CD4-positive, alpha-beta T cell treated with Interleukin-15 for 4 hours (primary cell): ENCODE measurements around the gene PRR16.
"Not testable (repeated sequence)": the region's sequence is repeated elsewhere in the genome, so short reads cannot be mapped to it uniquely, and the experiment has no call there.

ENCODE experiments used
- DNase-seq: peaks from one replicate; pipeline ENCODE4 v3.0.0-alpha.2; 2020; ENCODE audit warnings: low spot score

The PRR16 gene

DNA sequence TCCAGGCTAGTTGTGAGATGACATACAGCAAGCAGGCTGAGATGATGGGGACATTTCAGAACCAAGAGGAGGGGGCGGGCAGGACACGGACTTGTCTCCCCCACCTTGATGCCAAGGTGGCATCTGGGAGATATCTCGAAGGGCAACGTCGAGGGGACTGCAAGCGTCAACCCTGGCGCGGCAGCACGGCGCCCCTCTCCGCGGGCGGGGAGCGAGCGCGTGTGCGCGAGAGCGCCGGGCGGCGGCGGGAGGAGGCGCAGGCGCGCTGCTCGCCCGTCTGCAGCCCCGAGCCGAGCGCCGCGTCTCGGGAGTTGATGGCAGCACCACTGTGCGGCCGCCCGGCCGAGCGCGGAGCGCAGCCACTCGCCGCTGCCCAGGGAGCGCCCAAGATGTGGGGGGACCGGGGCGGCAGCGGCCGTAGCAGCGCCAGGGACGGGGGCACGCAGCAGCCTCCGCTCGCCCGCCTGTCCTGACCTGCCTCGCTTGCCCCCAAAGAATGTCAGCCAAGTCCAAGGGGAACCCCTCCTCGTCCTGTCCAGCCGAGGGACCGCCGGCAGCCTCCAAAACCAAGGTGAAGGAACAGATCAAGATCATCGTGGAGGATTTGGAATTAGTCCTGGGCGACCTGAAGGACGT, at the start of gene PRR16:
Gene PRR16 (plus strand): TSS at position 310 of the 636 bp plus-strand sequence.
- no peak for DNase-seq

GRCh38 chr5:120415985-120416384, 48.1 kb upstream of the PRR16 start:
- no peak for DNase-seq

GRCh38 chr5:120419127-120419526, 45.0 kb upstream of the PRR16 start:
- no peak for DNase-seq

DNA sequence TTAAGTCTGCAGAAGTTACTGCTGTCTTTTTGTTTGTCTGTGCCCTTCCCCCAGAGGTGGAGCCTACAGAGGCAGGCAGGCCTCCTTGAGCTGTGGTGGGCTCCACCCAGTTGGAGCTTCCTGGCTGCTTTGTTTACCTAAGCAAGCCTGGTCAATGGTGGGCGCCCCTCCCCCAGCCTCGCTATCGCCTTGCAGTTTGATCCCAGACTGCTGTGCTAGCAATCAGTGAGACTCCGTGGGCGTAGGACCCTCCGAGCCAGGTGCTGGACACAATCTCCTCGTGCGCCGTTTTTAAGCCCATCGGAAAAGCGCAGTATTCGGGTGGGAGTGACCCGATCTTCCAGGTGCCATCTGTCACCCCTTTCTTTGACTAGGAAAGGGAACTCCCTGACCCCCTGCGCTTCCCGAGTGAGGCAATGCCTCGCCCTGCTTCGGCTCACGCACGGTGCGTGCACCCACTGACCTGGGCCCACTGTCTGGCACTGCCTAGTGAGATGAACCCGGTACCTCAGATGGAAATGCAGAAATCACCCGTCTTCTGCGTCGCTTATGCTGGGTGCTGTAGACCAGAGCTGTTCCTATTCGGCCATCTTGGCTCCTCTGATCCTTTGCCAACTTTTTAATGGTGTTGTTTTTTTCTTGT, 37.3 kb upstream of the PRR16 start:
- DNase-seq: not testable (repeated sequence)

DNA sequence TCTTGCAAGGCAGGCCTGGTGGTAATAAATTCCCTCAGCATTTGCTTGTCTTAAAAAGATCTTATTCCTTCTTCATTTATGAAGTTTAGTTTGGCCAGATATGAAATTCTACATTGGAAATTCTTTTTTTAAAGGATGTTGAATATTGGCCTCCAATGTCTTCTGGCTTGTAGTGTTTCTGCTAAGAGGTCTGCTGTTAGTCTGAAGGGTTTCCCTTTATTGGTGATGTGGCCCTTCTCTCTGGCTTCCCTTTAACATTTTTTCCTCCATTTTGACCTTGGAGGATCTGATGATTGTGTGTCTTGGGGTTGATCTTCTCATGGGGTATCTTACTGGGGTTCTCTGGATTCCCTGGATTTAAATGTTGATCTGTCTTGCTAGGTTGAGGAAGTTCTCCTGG, 33.5 kb upstream of the PRR16 start:
- DNase-seq: no peak

GRCh38 chr5:120432861-120433260, 31.2 kb upstream of the PRR16 start:
- no peak for DNase-seq

DNA sequence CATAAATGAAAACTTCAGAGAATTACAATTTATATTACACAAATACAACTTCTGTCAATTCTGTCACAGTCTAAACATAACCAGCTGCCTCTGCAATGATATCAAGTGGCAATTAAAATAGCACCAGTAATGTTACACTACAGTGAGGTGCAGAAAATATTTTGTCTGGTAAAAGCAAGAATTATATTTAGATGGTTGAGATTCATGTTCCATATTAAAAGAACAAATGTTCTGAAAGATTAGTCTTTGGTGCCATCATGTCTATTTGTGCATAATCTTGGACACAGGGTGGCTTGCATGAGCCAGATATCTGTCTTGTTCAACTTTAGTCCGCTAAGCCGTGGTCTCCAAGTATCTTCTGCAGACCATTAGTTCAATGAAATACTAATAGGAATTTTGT, 29.0 kb upstream of the PRR16 start:
- DNase-seq: no peak

GRCh38 chr5:120436996-120437395, 27.1 kb upstream of the PRR16 start:
- no peak for DNase-seq

DNA sequence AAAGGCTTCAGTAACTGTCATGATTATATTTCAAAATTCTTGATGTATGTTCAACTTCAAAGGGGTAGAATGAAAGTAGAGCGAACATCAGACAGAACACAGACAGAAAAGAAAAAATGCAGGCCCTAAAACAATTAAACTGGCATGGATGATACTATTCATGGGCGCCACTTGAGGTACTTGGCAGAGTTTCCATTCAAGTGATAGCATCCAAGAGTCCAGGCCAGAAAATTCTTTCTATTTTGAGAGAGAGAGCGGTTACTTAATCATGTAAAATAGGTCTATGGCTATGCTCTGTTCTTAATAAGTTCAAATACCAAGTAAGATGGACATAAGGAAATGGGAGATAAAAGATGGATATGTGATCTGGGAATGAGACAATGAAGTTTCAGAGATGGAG, 21.4 kb upstream of the PRR16 start:
- no peak for DNase-seq

- no peak for DNase-seq
These were observed 20.5 kb upstream of the PRR16 start for GRCh38 chr5:120443607-120444006.

- no peak for DNase-seq
These were observed 18.0 kb upstream of the PRR16 start for GRCh38 chr5:120446068-120446492.

DNA sequence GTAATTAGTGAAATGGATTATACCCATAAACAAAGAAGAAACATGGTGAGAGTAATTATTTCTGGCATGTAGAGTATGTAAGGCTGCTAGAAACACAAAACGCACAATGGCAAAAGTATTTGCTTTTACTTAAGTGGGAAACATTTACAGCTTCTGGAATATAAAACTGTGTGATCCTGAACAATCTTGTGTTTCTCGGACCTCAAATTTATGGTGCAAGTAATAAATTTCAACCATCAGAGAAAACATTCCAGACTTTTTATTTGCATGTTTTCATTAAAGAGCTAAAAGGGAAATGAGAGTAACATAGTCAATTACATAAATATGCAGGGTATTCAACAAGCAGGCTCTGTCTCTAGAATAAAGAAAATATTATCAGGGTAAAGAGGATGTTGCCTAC, 17.2 kb upstream of the PRR16 start:
- DNase-seq: no peak

DNA sequence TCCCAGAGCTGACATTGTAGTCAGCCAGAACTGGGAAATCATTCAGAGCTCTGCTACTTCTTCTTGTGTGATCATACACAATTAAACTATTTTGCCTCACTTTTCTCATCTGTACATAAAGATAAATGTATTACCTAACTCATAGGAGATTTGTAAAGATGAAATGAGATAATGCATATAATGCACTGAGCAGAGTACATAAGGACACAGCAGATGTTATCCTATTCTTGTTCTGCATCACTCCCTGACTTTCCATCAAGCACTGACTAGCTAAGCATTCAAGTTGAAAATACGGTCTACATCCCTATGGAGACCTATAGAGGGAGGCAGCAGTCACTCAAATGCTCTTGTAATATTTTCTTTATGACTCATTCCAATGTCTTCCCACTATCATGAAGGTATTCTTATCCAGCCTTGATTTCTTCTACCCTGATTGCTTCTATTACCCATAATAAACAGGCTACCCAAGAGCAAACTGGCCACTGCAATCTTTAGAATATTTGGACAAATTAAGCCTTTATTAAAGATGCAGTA, 16.3 kb upstream of the PRR16 start:
- DNase-seq: no peak

GRCh38 chr5:120449501-120449900, 14.6 kb upstream of the PRR16 start:
- no peak for DNase-seq

DNA sequence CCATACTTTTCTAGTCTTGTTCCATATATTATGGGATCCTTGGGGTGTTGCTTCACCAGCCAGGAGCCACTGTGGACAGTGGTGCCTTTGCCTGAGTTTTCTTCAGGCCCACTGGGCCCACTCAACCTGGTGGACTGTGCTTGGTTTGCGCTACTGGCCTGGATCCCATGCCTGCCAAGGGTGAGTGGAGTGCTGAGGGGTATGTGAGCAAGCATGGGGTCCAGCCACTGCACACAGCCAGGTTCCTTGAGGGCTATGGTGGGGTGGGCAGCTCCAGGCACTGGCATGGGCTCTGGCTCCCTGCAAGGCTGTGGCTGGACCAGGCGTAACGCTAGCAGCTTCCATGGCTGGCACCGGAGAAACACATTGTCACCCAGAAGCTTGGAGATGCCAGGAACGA, 13.2 kb upstream of the PRR16 start:
- no peak for DNase-seq

DNA sequence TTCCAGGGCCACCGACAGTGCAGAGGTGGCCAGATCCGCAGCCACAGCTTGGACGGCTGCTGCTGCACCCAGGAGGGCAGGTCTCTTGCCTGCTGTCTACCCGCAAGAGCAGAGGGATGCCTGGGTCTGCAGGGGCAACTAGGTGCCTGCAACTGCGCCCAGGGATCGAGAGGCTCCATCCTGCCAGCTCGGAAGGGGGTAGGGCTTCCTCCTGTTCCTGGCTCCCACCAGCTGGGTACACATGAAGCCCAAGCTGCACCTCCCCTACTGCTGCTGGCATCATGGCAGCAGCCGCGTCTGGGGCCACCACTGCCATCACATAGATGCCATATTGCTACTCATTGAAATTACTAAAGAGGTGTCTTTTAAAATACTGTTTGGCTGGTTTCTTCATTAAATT, 12.7 kb upstream of the PRR16 start:
- DNase-seq: no peak

DNA sequence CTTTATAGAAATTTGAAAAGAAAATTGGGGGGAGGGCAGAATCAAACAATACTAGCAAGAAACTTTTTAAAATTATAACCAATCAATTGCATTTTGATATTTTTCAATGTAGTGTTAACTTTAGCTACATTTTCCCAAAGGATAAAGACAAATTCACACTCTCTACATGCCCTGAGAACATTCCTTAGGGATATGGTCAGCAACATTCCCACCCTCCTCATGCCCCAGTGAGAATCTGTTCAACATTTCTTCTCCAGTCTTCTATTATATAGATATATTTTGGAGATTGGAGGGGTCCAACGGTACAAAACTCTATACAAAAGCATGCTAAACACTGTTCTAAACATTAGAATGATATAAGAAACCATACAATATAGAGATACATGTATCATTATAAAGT, 11.6 kb upstream of the PRR16 start:
- no peak for DNase-seq

DNA sequence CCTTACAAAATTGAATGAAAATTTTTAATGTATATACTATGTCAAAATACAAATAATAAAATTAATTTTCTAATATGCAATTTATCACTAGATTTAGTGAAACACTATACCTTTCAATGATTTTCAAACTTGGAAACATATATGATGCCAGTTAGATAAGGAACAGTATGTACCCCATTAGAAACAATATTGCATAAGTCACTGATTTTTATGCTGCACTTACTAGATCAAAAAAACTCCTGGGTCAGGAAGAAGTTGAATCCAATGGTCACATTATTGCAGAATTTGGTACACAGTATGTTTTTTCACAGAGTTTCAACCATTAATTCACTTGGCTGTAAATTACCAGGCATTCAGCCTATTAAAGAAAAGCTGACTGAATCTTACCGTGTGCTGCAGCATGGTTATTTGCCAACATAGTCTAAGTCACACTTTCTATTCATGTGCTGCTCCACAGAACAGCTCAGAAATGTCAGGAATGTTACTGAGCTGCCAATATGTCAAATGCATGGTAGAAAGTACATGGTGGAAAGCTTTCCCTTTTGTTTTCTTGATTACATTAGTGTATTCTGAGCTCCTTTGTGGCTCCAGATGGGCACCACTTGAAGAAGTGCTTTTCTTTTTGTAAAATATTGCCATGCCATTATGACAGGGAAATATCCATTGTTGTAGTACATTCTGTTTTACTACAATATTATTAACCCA, 9.9 kb upstream of the PRR16 start:
- DNase-seq: no peak

DNA sequence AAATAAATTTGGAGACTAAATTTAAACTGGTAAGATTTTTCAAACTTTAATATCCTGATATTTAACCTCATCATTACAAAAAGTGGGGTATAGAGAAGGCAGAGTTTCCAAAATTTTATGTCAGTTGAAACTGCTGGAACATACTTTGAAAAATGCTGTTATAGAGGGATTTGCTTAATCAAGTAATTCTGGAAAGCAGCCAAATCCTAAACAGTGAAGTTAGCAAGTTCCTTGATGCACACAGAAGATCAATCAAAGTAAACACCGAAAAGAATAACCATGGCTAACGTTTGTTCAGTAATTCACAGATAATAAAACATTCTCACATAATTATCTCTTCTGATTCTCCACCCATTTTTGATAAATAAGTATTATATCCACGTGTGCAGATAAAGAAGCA, 8.1 kb upstream of the PRR16 start:
- no peak for DNase-seq

DNA sequence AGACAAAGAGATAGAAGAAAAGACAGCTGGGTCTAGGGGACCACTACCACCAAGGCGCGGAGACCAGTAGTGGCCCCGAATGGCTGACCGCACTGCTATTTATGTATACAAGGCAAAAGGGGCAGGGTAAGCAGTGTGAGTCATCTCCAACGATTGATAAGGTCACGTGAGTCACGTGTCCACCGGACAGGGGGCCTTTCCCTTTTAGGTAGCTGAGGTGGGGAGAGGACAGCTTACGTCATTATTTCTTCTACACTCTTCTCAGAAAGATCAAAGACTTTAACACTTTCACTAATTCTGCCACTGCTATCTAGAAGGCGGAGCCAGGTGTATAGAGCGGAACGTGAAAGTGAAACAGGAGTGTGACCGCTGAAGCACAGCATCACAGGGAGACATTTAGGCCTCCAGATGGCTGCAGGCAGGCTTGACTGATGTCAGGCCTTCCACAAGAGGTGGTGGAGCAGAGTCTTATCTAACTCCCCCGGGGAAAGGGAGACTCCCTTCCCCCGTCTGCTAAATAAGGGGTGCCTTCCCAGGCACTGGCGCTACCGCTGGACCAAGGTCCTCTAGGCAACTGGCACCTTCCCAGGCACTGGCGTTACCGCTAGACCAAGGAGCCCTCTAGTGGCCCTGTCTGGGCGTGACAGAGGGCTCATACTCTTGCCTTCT, 6.1 kb upstream of the PRR16 start:
- DNase-seq: peak; percentile 16

DNA sequence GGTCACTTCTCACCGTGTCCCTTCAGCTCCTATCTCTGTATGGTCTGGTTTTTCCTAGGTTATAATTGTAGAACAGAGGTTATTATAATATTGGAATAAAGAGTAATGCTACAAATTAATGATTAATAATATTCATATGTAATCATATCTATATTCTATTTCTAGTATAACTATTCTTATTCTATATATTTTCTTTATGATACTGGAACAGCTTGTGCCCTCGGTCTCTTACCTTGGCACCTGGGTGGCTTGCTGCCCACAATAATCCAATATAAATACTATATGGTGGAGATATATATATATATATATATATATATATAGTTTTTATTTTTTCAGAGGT, 5.6 kb upstream of the PRR16 start:
- DNase-seq: not testable (repeated sequence)

GRCh38 chr5:120461251-120461650, 2.8 kb upstream of the PRR16 start:
- DNase-seq: no peak
